Activated gamma-delta T cell treated with anti-CD3 and anti-CD28 coated beads, Interleukin-2, amount 50 U/mL, for 16 hours (primary cell): ENCODE measurements around the gene REG1A.

ENCODE experiments used
- DNase-seq: peaks from one replicate; pipeline ENCODE4 v3.0.0-alpha.2; 2020; ENCODE audit warnings: low read depth

The REG1A gene

GRCh38 chr2:79120194-79120713, at the start of gene REG1A:
TSS of gene REG1A (plus strand) at chr2:79120488. CDS start at chr2:79120862, 374 bp downstream.
- no peak for DNase-seq

GRCh38 chr2:79071078-79071477, 49.2 kb upstream of the REG1A start:
- no peak for DNase-seq

- DNase-seq = no peak
Measured at GRCh38 chr2:79082987-79083386, 37.3 kb upstream of the REG1A start.

DNA sequence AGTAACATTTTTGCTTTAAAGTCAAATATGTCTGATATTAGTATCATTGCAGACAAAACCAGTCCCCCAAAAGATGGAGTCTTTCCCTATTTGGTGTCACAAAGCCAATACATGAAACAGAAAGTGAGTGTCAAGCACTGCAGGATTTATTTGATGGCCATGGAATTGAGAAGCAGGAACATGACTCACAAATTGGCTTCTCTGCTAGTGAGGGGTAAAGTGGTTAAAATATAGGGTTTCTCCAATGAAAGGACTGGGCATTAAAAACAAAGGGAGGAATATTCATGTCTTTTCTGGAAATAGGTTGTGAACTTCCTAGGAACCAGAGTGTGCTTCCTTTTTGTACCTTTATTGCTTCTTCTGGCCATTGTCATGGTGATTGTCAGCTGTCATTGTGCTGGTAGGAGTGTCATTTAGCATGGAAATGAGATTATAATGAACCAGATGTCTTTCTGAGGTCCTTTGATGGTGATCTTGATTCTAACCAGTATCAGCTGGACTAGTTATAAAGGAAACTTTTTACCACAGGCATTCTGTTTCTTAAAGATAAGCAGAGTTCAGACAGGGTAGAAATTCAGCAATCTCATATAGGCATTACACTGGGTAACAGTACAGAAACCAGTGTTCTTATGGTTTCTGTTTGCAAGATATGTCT, 36.6 kb upstream of the REG1A start:
- DNase-seq = no peak

DNA sequence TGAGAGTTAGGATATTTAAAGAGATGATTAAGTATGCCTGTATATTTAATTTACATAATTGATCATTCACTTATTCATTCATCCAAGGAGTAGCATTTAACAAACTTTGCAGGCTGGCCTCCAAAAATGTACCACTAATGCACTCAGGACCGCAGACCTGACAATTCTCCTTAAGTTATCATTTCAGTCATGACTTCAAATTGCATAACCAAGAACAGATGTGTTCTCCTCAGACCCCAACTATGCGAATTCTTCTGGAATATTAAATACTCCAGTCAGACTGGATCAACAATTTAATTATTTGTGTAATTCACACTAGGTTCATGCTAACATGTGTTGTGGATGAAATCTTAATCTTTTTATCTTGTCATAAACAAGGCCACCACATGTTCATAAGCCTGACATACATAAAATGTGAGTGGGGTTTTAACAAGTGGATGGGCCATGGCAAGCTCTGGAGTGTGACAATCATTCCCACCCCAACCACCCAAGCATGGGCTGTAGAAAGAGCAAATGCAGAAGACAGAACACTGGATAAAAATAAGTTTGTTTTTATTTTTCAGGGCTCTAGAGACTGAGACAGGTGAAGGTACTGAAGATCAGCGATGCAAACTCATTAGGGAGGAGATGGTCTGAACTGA, 35.7 kb upstream of the REG1A start:
- no peak for DNase-seq

DNA sequence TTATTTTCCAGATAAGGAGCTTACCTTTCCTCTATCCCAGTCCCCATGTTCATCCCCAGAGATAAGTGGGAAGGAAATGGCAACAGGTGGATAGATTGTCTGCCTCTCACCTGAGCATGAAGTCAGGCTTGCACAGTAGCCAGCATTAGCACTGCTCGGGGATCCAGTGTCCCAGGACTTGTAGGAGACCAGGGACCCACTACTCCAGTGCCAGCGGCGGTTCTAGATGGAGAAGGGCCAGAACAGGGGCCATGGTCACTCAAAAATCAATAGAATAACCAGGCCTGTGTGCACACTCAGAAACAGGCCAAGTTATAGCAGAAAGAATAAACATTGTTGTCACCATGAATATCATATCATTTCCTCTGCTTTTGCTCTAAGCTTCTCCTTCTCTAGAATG, 34.9 kb upstream of the REG1A start:
- DNase-seq = no peak

DNA sequence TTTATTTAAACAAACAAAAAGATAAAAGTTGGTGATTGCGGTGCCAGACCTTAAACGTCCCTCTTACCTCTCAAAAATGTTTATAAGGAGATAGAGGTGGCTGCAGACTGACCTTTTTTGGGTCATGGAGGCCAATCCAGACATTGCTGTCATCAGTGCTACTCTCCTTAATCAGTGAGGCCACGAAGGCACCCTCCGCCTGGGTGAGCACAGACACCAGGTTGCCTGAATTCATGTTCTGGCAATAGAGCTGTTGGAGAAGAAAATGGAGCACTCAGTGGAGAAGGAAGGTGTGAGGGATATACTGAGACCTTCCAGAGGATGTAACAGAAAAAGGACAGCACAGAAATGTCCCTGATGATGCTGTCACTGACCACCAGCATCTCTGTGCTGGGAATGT, 34.0 kb upstream of the REG1A start:
- no peak for DNase-seq

DNA sequence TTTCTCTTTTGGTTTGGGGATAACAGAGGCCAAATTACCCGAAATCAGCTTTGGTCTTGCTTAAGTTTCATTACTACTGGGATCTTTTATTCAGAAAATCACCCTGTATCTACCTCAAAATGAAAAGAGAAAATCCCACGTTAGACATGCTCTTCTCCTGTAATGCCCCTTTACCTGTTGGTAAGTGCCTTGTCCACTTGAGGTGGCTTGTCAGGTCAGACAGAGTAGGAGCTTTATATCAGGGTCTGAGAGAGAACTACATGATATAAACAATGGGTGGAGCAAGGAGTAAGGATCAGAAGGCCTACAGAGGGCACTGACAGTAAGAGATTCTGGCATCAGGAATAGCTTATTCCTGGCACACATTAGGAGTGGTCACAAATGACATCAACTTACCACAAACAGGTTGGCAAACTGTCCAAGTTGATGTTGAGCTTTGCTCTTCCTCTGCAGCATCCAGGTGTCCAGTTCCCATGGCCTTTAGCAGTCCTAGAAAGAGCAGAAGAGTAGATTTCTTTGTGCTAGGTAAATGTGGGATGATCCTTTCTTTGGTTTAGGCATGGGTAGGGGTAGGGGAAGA, 32.4 kb upstream of the REG1A start, which contains the start of gene REG1B:
Gene REG1B, minus strand, starts transcription at position 209 of the 580 bp plus-strand sequence. CDS start 381 bp downstream, outside the sequence.
- DNase-seq = no peak

DNA sequence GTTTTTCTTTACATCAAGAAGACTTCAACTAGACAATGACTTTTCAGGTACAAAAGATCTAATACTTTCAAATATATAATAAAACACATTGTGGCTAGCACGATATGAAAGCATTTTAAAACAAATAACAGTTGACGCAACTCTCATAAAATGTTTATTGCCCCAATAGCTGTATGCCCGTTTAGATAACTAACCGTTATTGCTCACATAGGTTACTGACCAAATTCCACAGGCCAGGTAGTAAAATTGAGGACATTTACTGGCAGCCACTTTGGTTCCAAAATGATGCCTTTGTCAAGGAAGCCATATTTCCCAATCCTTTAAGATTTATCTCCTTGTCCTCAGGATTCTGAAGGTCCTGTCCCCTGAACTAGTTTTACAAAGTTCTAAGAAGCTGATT, 29.6 kb upstream of the REG1A start:
- no peak for DNase-seq

DNA sequence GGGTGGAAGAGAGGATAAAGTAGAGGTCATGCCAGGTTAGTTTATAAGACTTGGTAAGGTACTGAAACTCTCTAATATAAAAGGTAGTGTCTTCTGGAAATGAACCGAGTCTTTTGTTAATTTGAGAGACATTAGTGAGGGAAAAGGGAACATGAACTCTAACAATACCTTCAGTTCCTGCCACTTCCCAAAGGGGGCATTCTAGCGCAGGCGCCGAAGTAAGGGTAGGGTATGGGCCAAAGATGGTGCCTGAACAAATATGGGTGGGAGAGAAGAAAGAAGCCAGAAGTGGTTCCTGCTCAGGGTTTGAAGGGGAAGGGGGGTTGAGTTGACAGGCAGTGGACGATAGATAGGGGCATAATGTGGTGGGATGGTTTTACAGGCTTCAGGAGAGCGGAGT, 22.4 kb upstream of the REG1A start:
- no peak for DNase-seq

DNA sequence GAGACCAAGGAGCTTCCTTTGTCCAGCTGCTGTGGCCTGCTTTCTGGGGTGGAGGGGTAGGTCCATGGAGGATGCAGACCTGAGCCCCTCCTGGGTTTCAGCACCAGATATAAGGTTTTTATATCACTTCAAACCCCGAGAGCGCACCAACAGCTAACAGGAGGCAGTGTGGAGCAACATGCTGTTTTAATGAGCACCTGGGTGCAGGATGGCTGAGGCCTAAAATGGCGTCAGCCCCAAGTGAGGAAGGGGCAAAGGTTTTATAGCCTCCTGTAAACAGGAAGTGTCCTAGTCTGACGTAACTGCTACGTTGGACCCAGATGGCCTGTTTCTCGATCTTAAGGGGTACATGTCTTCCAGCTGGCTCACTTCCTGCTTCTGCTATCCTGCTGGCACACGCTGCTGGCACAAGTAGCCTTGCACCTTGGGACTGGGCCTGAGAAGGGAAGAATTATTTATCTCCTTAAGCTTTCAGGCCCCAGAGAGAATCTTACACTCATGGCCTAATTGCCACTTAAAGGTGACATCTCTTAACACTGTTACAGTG, 21.1 kb upstream of the REG1A start:
- no peak for DNase-seq

GRCh38 chr2:79100285-79100684, 20.0 kb upstream of the REG1A start:
- no peak for DNase-seq

DNA sequence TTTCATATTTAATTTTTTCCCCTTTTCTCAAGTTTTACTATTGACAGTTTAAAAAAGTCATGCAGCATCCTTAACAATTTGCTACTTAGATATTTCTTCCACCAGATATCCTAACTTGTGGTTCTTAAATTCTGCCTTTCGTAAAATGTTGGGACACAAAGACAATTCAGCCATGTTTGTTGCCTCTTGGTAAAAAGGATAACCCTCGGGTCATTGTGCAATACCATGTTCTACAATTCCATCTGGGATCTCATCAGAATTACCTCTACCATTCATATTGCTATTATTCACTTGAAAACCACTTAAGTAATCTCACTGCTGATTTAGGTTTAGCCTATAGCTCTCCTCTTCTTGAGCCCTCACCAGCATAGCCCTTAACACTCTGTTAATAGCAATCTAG, 19.3 kb upstream of the REG1A start:
- DNase-seq = no peak

DNA sequence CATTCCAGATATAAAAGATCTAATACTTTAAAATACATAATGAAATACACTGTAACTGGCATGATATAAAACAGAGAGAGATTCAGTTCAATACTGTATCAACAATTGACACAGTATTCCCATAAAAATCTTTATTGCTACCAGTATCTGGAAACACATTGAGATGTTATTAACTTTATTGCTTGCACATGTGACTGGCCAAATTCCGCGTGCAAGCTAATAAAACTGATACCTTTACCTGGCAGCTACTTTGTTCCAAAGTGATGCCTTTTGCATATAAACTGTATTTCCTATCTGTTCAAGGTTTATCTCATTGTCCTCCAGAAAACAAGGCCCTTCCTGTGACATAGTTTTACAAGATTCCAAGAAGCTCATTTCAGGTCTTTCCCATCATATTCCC, 17.1 kb upstream of the REG1A start:
- DNase-seq = no peak

- DNase-seq = no peak
Measured at GRCh38 chr2:79105259-79105658, 15.0 kb upstream of the REG1A start.

GRCh38 chr2:79112269-79112668, 8.0 kb upstream of the REG1A start:
- no peak for DNase-seq

DNA sequence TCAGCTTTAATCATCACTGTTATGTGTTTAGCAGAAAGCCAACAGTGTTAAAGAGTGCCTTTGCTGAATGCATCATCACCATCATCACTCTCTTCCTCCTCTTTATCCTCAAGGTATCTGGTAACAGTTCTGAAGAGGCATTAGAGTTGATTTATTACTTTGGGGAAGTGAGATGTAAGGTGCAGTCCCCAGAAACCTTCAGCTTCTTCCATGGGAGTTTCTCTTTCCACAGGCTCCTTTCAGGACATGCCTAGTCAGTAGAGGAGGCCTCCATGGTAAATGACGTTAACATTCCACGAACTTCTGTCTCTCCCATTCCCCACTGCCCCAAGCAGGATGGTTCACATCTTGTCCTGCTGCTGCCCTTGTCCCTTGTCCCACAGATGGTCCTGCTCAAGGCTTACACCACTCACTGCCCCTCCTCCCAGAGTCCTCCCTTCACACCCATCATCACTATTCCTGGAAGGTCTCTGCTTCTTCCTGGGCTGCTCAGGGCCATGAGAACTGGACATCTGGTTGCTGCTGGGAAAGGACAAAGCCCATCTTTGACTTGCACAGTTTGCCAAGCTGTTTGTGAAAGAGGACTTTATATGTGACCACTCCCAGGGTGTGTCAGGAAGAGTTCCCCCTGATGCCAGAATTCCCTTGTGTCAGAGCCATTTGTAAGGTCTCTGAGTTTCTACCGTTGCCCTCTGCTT, 5.3 kb upstream of the REG1A start:
- DNase-seq = no peak

DNA sequence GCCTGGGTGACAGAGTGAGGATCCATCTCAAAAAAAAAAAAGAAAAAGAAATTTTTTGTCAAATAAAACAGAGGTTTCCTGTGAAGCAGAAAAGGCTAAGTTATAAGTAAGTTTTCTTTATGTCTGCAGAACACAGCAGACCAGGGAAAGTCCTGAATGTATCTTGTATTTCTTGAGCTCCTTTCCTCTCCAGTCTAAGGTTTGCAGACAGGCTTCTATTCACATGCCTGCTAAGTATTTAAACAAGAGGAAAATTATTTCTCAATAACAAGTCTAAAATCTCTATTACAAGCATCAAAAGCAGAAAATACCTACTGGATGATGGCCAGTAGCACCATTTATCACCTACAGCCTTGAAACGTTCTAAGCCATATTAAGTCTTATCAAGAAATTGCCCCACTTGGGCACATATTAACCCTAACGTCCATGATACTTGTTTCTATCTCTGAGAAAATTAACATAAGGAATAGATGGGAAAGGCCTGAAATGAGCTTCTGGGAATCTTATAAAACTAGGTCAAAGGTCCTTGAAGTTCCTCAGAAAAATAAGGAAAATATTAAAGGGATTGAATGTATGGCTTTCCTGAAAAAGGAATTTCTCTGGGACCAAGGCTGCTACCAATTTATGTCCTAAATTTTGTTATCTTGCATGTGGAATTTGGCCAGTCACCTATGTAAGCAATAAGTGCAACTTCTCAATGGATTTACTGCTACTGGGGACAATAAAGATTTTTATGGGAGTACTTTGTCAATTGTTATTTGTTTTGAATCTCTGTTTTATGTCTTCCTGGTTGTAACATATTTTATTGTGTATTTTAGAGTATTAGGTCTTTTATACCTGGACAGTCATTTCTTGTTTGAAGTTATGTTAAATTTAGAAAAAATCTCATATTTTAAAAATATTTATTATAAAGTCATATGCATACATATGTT, 3.0 kb upstream of the REG1A start:
- no peak for DNase-seq

- no peak for DNase-seq
Measured at GRCh38 chr2:79122676-79123075, 2.4 kb downstream of the REG1A start.

DNA sequence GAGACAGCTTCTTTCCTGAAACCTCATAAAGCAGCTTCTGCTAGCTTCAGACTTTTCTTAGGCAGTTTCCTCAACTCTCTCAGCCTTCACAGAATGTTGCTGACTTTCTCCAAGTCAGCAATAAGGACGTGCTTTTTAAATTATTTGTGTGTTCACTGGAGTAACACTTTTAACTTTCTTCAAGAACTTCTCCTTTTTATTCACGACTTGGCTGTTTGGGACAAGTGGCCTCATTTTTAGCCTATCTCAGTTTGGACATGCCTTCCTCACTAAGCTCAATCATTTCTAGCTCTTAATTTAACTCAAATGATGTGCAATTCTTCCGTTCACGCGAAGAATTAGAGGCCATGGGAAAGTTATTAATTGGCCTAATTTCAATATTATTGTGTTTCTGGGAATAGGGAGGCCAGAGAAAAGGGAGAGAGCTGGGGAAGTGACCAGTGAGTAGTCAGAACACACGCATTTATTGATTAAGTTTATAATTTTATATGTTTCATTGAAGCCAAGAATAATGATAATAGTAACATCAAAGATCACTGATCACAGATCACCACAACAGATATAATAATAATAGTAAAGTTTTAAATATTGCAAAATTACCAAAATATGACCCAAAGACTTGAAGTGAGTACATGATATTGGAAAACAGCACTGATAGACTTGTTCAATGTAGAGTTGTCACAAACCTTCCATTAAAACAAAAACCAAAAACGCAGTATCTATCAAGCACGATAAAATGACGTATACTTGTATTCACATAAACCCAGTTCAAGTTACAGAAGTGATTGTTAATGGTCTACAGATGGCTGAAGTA, 4.8 kb downstream of the REG1A start:
- no peak for DNase-seq

DNA sequence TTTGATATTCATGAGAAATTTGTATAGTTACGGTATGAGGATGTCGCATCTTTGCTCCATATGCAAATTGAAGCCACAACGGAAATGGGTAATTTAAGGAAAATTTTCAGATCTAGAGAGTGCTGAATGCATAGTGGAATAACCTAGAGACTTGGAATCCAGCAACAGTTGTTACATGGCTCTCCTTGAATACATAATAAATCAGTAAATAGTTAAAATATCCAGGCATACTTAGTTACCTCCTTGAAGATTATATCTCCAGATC, 5.4 kb downstream of the REG1A start:
- no peak for DNase-seq
